Glomerular visceral epithelial cell (primary cell): Measurements from ENCODE around the gene C5orf15.

Source experiments
- DNase-seq: peaks from one replicate; pipeline ENCODE4 v3.0.0-alpha.2; 2016; ENCODE audit errors: extremely low spot score

The C5orf15 gene

GRCh38 chr5:133968204-133968980, at the start of gene C5orf15:
Gene C5orf15, minus strand, starts transcription at chr5:133968625. Its CDS starts 41 bp downstream, at chr5:133968584.
- DNase-seq: peak; percentile 98

DNA sequence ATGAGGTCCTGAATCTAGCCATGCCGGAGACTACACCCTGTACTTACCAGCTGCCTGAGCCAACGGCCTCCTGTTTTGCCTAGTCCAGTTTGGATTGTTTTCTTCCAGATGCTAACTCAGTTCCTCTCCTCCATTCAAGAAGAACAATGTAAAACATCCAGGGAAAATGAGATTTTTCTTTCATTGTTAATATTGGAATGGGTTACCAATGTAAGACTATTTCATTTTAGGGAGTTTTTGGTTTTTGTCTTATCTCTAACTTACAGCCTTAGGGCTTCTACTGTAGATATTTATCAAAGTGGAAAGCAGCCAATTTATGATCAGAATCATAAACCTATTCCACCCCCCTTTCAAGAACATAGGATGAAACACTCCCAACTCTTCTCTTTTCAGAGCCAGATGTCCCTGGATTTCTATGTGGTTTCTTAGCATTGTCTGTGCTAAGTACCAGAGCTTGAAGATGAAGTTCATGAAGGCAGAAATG, 39.9 kb upstream of the C5orf15 start:
- DNase-seq: no peak

DNA sequence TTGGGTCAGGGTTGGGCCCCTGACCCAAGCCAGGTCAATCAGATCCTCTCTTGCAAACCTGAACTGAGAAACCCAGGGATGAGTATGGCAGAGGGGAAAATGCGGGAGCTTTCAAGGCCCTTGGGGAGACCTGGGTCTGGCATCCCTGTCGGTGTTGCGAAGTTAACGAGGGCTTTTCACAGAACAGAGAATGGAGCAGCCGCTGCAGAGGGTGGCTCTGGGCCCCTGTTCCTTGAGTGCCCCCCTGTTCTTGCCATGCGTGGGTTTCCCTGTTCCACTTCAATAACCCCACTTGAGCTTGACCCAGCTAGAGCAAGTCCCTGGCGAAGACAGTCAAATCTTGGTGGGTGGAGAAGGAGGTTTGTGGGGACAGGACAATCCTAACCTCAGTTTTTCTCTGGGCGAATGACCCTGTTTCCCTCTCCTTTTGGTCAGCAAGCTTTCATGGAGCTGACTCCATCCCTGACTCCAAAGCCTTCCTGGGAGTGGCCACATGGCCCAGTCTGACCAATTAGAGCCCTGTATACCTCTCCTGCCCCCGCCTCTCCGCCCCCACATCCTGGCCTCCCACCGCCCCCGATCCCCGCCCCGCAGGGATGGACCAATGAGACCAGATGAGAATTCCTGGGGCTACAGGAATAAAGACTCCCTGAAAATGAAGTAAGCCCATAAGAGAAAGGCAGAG, 39.3 kb upstream of the C5orf15 start:
- no peak for DNase-seq

GRCh38 chr5:134006115-134006514, 37.7 kb upstream of the C5orf15 start:
- no peak for DNase-seq

DNA sequence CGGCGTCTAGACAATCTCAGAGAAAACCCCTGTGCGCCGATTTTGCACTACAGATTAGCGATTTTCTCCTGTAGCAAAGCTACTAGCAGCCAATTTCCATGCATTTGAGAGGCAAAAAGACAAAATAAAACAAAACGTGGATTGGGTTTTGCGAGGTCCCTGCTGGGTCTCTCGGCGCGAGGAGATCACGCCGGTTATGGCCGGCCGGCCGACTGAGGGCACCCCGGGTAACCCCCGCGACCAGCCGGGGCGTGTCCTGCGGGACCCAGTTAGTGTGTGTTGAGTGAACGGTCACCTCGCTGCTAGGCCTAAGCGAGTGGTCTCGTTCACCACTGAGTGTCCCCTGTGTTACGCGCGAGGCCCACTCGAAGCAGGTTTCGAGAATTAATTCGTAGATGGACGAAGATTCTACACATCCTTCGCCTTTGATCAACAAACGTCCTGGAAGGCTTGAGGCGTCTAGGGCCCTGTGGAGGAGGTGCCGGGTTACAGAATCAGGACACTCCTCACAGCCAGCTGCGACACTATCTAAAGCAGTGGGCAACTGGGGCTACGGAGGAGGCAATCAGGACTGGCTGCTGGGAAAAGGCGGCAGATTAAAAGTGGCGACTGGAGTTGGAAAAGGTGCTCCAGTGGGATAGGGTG, 37.1 kb upstream of the C5orf15 start:
- peak; percentile 41 for DNase-seq

GRCh38 chr5:134004626-134005416, 36.4 kb upstream of the C5orf15 start, which contains the start of gene VDAC1:
Gene VDAC1, minus strand, starts transcription at chr5:134004975. Its CDS starts 11,963 bp downstream, at chr5:133993012.
- DNase-seq: peak; percentile 85

GRCh38 chr5:134003817-134004625, 35.6 kb upstream of the C5orf15 start:
- DNase-seq: peak; percentile 46

DNA sequence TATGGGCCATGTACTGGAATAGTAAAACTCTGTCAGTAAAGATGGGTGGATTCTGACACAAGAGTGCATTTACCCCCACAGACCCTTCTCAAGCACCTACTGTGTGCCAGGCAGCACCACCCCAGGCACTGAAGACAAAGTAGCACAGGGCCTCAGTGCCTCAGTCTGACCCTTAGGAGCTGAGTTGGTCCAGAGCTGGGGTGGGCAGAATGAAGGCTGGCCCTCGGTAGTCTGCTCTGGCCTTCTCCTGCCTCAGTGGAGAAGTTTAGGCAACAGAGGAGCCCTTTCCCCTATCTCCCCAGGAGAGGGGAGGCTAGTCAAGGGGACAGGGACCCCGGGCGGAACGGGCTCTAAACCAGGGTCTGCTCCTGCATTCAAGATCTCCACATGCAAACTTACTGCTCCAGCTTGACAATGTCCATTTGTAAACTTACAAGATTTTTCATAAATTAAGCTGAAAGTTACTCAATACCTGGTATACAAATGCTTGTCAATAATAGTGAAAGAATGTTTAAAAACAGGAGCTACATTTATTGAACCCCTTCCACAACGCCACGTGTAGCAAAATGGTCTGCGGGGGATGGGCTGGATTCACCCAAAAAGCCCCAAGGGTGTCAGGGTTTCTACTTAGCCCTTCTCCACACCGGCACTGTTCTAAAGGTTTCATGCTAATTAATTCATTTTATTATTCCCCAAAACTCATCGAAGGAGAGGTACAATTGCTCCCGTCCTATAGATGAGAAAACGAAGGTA, 34.8 kb upstream of the C5orf15 start:
- DNase-seq: no peak

DNA sequence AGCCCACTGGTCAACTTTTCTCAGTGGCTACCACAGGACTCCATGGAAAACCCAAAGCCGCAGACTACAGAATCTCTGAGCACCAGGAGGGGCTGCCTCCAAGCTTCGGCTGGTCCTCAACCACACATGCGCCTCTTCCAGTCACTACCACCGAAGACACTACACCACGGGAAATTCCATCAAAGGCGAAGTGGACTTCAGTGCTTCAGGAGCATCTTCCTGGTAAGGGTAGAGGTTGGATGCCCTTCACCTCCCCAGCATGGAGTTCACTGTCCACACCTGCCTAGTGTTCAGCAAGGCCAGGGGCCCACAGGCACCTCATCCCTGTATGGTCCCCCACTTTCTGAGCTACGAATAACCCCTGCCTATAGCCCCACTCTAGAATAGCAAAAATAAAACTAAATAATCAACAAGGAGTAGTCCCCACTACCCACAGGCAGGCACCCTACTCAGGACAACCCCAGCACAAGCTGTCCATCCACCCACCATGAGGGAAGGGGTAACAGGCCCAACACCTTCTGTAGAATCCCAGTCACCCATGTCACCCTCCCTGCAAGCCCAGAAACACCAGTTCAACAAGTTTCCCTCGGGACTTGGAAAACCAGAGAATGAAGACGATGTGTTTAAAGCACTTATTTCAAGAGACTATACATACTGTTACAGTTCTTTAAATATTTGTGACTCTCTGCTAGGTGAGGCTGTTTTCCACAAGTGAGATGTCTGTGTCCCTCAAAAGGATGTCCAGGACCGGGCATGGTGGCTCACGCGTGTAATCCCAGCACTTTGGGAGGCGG, 33.7 kb upstream of the C5orf15 start:
- no peak for DNase-seq

- no peak for DNase-seq
These were observed 32.5 kb upstream of the C5orf15 start for GRCh38 chr5:134000696-134001453.

- no peak for DNase-seq
These were observed 31.7 kb upstream of the C5orf15 start for GRCh38 chr5:134000091-134000511.

DNA sequence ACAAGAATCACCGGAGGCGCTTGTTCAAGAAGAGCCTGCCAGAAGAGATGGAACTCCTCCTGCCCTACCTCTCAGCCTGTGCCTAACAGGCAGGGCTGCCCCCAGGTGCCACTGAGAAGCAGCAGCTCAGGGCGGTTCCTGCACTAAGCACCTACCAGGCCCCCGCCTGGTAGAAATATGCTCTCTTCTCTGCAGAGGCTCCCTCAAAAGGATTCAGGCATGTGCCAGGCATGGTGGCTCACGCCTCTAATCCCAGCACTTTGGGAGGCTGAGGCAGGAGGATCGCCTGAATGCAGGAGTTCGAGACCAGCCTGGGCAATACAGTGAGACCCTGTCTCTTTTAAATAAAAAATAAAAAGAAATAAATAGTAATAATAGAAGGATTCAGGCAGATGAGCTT, 30.4 kb upstream of the C5orf15 start:
- no peak for DNase-seq

GRCh38 chr5:133998042-133998441, 29.6 kb upstream of the C5orf15 start:
- no peak for DNase-seq

- no peak for DNase-seq
These were observed 28.3 kb upstream of the C5orf15 start for GRCh38 chr5:133996683-133997252.

GRCh38 chr5:133995883-133996563, 27.6 kb upstream of the C5orf15 start:
- no peak for DNase-seq

DNA sequence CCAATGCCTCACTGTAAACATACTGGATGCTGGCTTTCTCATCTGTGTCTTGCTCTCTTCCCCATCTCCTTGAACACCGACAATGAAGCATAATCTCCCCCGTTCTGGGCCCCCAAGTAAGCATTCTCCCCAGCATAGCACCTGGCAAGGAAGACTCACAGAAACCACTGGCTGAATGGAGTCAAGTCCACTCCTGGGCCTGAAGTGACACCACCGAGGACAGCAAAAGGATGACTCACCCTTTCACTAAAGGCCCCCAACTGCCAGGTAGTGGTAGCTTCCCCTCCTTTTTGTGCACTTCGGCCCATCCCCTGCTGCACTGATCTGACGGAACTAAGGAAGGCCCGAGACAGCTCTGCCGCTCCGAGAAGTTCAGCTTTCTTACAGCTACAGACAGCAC, 26.9 kb upstream of the C5orf15 start:
- DNase-seq: no peak

- no peak for DNase-seq
These were observed 26.5 kb upstream of the C5orf15 start for GRCh38 chr5:133994990-133995333.
